Endodermal cell (in vitro differentiated cells): Measurements from ENCODE around the gene MESP1. TPM values are rescaled to one million over a fixed set of nuclear protein-coding genes. Genes with fewer than 3 reads are reported as not detected.

Experiments used
- DNase-seq: peaks from one replicate; pipeline ENCODE4 v3.0.0-alpha.2; 2017
- H3K27ac ChIP-seq: 2 replicates; pipeline ENCODE4 v1.5.1; 2013; ENCODE audit warnings: mild to moderate bottlenecking, low read depth, low read length, moderate library complexity
- H3K27me3 ChIP-seq: 2 replicates; pipeline ENCODE4 v1.6.1; 2013; ENCODE audit warnings: mild to moderate bottlenecking, low read length, moderate library complexity; ENCODE audit not compliant: insufficient read depth, control insufficient read depth, poor library complexity, severe bottlenecking
- H3K36me3 ChIP-seq: 2 replicates; pipeline ENCODE4 v1.7.0; 2013; ENCODE audit warnings: mild to moderate bottlenecking, low read length, moderate library complexity; ENCODE audit not compliant: control insufficient read depth, insufficient read depth
- H3K4me1 ChIP-seq: one replicate; pipeline ENCODE4 v1.7.0; 2013; ENCODE audit warnings: low read length; ENCODE audit not compliant: control insufficient read depth, insufficient read depth
- H3K4me3 ChIP-seq: 2 replicates; pipeline ENCODE4 v1.5.1; 2013; ENCODE audit warnings: mild to moderate bottlenecking, low read length, moderate library complexity
- H3K9ac ChIP-seq: 2 replicates; pipeline ENCODE4 v1.6.1; 2013; ENCODE audit warnings: mild to moderate bottlenecking, low read length, moderate library complexity; ENCODE audit not compliant: poor library complexity, severe bottlenecking; ENCODE audit errors: extremely low read depth
- H3K9me3 ChIP-seq: 2 replicates; pipeline ENCODE4 v1.6.1; 2013; ENCODE audit warnings: mild to moderate bottlenecking, low read length, moderate library complexity; ENCODE audit not compliant: control insufficient read depth
- H3K27ac Mint-ChIP-seq: 2 replicates; pipeline ENCODE4 v1.8.0; 2020; ENCODE audit warnings: mixed read lengths
- H3K27me3 Mint-ChIP-seq: 2 replicates; pipeline ENCODE4 v1.8.0; 2021; ENCODE audit warnings: mild to moderate bottlenecking, mixed read lengths; ENCODE audit not compliant: insufficient read depth
- H3K36me3 Mint-ChIP-seq: 2 replicates; pipeline ENCODE4 v1.8.0; 2020; ENCODE audit warnings: low read depth, mixed read lengths
- H3K4me1 Mint-ChIP-seq: 2 replicates; pipeline ENCODE4 v1.8.0; 2020; ENCODE audit warnings: mixed read lengths
- H3K4me3 Mint-ChIP-seq: 2 replicates; pipeline ENCODE4 v1.8.0; 2020; ENCODE audit warnings: mild to moderate bottlenecking, moderate library complexity, mixed read lengths
- H3K9me3 Mint-ChIP-seq: 2 replicates; pipeline ENCODE4 v1.8.0; 2020; ENCODE audit warnings: mild to moderate bottlenecking, mixed read lengths
- WGBS, 2 experiments: methylation state at CpG; one replicate each; pipeline versions ENCODE4 v1.1.5 to v1.1.7; 2013; ENCODE audit warnings: missing lambda C conversion rate in 2 of 2, mixed read lengths in 1 of 2; ENCODE audit not compliant: insufficient coverage in 1 of 2, insufficient read length in 1 of 2; 5-methylcytosine and 5-hydroxymethylcytosine counted together
- total RNA-seq, 2 donors: library from RNA; stranded (reverse); fragmentation: NEBNext Ultra II Directional in 1 of 2; extraction: Animal tissue kit (Norgen Biotek cat#: 25700) in 1 of 2; gene quantifications; 2 replicates in 1 of 2; 3 replicates in 1 of 2; pipeline ENCODE4 v1.2.1, GENCODE V29; 2021
- TF ChIP-seq, protein P1 (sequence below): fragments of 200-600 bp; sonication (generic); conservative IDR thresholded peaks from 2 replicates; pipeline ENCODE4 v1.5.0; 2021; ENCODE audit warnings: antibody characterized with exemption, mild to moderate bottlenecking

The MESP1 gene
- total RNA-seq, 2 donors from 2014 or later = 0.22 TPM; not detected in 1

DNA sequence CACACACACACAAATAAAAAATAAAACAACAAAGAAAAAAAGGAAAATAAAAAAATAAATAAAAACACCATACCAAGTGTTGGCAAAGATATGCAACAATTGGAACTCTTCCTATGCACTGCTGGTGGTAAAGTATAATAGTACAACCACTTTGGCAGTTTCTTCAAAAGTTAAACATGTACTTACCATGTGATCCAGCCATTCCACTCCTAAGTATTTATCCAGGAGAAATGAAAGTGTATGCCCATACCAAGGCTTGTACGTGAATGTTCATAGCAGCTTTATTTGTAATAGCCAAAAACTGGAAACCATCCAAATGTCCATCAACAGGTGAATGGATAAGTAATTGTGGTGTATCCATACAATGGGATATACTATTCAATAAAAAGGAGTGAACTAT is 43.5 kb downstream of the MESP1 start:
- no peaks in the 10 kb centered on the region for H3K36me3 Mint-ChIP-seq
- H3K4me1 Mint-ChIP-seq = no peaks in the 10 kb centered on the region
- no peaks in the 10 kb centered on the region for H3K36me3 ChIP-seq
- 88 to 100% methylated on average over 1 of the region's 1 CpG for WGBS, 2 experiments
- no peaks in the 10 kb centered on the region for H3K9me3 Mint-ChIP-seq
- no peaks in the 10 kb centered on the region for H3K9me3 ChIP-seq
- H3K9ac ChIP-seq = no peak overlapping the region
- no peak overlapping the region for H3K27ac ChIP-seq
- DNase-seq = no peak
- TF ChIP-seq, protein P1, sequence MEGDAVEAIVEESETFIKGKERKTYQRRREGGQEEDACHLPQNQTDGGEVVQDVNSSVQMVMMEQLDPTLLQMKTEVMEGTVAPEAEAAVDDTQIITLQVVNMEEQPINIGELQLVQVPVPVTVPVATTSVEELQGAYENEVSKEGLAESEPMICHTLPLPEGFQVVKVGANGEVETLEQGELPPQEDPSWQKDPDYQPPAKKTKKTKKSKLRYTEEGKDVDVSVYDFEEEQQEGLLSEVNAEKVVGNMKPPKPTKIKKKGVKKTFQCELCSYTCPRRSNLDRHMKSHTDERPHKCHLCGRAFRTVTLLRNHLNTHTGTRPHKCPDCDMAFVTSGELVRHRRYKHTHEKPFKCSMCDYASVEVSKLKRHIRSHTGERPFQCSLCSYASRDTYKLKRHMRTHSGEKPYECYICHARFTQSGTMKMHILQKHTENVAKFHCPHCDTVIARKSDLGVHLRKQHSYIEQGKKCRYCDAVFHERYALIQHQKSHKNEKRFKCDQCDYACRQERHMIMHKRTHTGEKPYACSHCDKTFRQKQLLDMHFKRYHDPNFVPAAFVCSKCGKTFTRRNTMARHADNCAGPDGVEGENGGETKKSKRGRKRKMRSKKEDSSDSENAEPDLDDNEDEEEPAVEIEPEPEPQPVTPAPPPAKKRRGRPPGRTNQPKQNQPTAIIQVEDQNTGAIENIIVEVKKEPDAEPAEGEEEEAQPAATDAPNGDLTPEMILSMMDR = no peak
- peaks cover 19% of the 10 kb centered on the region for H3K27me3 ChIP-seq
- H3K4me1 ChIP-seq = no peaks in the 10 kb centered on the region
- no peak overlapping the region for H3K4me3 Mint-ChIP-seq
- no peak overlapping the region for H3K27ac Mint-ChIP-seq
- no peak overlapping the region for H3K4me3 ChIP-seq
- H3K27me3 Mint-ChIP-seq = peaks cover 17% of the 10 kb centered on the region

DNA sequence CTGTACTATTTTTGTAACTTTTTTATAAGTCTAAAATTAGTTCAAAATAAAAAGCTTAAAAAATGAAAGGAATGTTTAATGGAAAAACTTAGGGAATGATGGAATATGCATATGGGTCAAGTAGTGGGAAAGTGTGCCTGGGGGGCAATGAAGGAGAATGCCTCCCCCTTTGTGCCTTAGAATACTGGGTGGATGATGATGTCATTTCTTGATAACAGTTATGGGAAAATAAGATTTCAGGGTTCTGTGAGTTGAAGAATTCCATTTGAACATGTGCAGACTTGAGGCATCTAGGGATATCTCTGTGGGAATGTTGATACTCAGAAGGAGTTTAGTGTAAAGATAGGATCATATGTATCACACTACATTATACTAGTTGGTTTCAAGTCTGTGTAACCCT is 46.6 kb downstream of the MESP1 start:
- no peaks in the 10 kb centered on the region for H3K36me3 Mint-ChIP-seq

More for the DNA sequence above, 46.6 kb downstream of the MESP1 start:
- no peak for DNase-seq
- H3K4me1 ChIP-seq = no peaks in the 10 kb centered on the region
- peaks cover 33% of the 10 kb centered on the region for H3K27me3 ChIP-seq
- H3K9ac ChIP-seq = no peak overlapping the region
- no peaks in the 10 kb centered on the region for H3K9me3 Mint-ChIP-seq
- TF ChIP-seq, protein P1 = no peak
- no peak overlapping the region for H3K27ac ChIP-seq
- no peak overlapping the region for H3K4me3 Mint-ChIP-seq
- H3K27ac Mint-ChIP-seq = no peak overlapping the region
- H3K4me1 Mint-ChIP-seq = no peaks in the 10 kb centered on the region
- no peak overlapping the region for H3K4me3 ChIP-seq
- peaks cover 23% of the 10 kb centered on the region for H3K27me3 Mint-ChIP-seq
- no peaks in the 10 kb centered on the region for H3K36me3 ChIP-seq
- H3K9me3 ChIP-seq = no peaks in the 10 kb centered on the region

Other genes starting within 250 kb of the MESP1 start
- 10 to 100 TPM; 21.9 to 27.2 TPM for gene TICRR, start 175.8 kb downstream of the MESP1 start, total RNA-seq
- gene KIF7, start 95.8 kb downstream of the MESP1 start, total RNA-seq = 10 to 100 TPM; 22.9 to 24.4 TPM
- under 1 TPM; 0.11 to 0.22 TPM for gene PLIN1, start 71.9 kb downstream of the MESP1 start, total RNA-seq
- 1 to 10 TPM; 2.7 to 4.0 TPM for gene PEX11A, start 60.5 kb downstream of the MESP1 start, total RNA-seq
- gene WDR93, start 60.4 kb downstream of the MESP1 start, total RNA-seq = under 1 TPM; 0.24 to 0.64 TPM
- 1 to 10 TPM in 1 of 2 donors, under 1 TPM in 1; 0.22 to 1.3 TPM for gene MESP2, start 25.1 kb upstream of the MESP1 start, total RNA-seq
- 1 to 10 TPM in 1 of 2 donors, under 1 TPM in 1; 0.95 to 3.3 TPM for gene ANPEP, start 63.6 kb upstream of the MESP1 start, total RNA-seq
- 10 to 100 TPM; 39.5 to 54.4 TPM for gene AP3S2, start 142.7 kb upstream of the MESP1 start, total RNA-seq
- 10 to 100 TPM in 1 of 2 donors, 1 to 10 TPM in 1; 6.9 to 11.2 TPM for gene ARPIN, start 161.7 kb upstream of the MESP1 start, total RNA-seq